Measurements from ENCODE around the gene KCNIP1.

KCNIP1 gene

GRCh38 chr5:170573114-170573513 lies 69.3 kb downstream of the KCNIP1 start:
- Mint-ChIP-seq H3K27me3 (peaks cover 50% of the 10 kb centered on the region), H3K9me3 (peaks cover 2% of the 10 kb centered on the region), H3K27ac (no peak overlapping the region), H3K4me1 (peaks cover 6% of the 10 kb centered on the region), H3K36me3 (no peaks in the 10 kb centered on the region), H3K4me3 (no peak overlapping the region)
- no peak for ATAC-seq

DNA sequence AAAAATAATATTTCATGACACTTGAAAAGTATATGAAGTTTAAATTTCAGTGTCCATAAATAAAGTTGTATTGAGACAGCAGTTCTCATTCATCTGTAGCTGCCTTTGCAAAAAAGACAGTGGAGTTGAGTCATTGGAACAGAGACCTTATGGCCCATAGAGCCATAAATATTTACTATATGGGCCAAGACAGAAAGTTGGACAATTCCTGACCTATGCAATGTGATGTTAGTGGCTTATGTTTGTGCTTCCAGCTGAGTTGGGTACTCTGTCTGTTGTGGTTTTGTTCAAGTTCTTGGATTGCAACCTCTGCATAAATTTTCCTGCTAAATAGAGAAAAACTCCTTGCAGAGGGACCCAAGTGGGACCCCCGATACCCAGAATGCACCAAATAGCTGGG lies 69.8 kb downstream of the KCNIP1 start:
- Mint-ChIP-seq H3K9me3 (peaks cover 6% of the 10 kb centered on the region), H3K4me3 (no peak overlapping the region), H3K27ac (no peak overlapping the region), H3K27me3 (peaks cover 55% of the 10 kb centered on the region), H3K4me1 (peaks cover 6% of the 10 kb centered on the region), H3K36me3 (no peaks in the 10 kb centered on the region)
- no peak for ATAC-seq

DNA sequence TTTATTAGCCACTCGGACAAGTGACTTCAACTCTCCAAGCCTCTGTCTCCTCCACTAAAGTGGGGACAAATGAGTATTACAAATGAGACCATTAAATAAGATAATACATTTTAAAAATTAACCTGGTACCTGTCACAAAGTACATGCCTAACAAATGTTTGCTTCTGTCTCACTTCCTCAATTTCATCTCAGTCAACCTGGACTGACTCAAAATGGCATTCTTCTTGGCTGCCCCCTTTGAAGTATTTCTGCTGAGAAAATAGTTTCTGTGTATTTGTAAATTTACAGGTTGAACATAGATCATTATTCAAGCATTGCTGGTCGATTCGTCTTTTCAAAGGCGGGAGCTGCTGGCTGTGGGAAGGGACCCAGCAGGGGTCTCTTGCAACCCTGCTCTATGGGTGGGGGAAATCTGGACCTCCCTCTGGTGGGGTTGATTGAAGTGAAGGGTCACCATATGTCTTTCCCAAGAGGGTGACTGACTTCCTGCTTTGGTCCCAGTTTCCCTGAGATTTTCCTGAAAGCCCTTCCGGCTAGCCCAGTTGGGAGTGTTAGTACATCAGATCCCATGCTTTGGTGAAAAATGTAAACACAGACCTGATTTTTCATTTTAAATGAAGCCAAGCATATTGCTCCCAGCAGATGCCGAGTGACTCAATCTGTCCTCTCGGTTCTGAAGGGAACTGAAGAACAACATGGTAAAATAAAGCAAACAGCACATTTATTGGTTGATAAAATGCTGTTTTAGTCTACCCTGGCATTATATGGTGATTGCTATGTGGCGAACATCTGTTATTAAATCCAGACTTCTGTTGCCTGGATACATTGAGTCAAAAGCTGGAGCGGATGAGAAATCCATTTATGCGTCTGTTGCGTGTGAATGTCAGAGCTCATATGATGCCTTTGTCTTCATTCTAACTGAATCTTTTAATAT lies 73.0 kb downstream of the KCNIP1 start:
- peaks cover 6% of the 10 kb centered on the region for H3K4me1 Mint-ChIP-seq
- H3K27ac Mint-ChIP-seq: no peak overlapping the region
- no peak overlapping the region for H3K4me3 Mint-ChIP-seq
- peaks cover 33% of the 10 kb centered on the region for H3K27me3 Mint-ChIP-seq
- no peak for ATAC-seq
- peaks cover 7% of the 10 kb centered on the region for H3K9me3 Mint-ChIP-seq
- no peaks in the 10 kb centered on the region for H3K36me3 Mint-ChIP-seq

DNA sequence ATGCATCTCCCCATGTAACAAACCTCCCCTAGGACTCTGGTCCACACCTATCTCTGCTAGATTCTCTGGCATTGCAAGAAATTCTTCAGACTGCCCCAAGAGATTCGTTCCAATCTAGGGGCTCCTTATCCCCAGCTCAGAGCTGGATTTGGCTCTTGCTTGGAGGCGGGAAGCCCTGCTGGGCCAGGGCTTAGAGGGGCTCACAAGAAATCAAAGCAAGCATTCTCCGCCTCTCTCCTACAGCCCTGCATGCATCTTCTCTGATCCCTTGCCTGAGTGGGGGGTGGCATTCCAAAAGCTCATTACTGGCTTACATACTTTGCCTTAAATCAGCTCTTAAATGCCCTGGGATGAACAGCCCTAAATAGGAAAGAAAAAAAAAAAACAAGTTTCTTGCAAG lies 75.8 kb downstream of the KCNIP1 start:
- Mint-ChIP-seq H3K9me3 (peaks cover 12% of the 10 kb centered on the region), H3K36me3 (no peaks in the 10 kb centered on the region), H3K27ac (no peak overlapping the region), H3K27me3 (peaks cover 25% of the 10 kb centered on the region), H3K4me1 (no peaks in the 10 kb centered on the region), H3K4me3 (no peak overlapping the region)
- no peak for ATAC-seq

GRCh38 chr5:170581211-170581610 lies 77.4 kb downstream of the KCNIP1 start:
- Mint-ChIP-seq H3K27ac (no peak overlapping the region), H3K4me3 (no peak overlapping the region), H3K36me3 (no peaks in the 10 kb centered on the region), H3K4me1 (no peaks in the 10 kb centered on the region), H3K9me3 (peaks cover 12% of the 10 kb centered on the region), H3K27me3 (peaks cover 22% of the 10 kb centered on the region)
- no peak for ATAC-seq

- H3K9me3 Mint-ChIP-seq: peaks cover 15% of the 10 kb centered on the region
- H3K36me3 Mint-ChIP-seq: no peaks in the 10 kb centered on the region
- H3K4me1 Mint-ChIP-seq: no peaks in the 10 kb centered on the region
- H3K4me3 Mint-ChIP-seq: no peak overlapping the region
- no peak for ATAC-seq
- no peak overlapping the region for H3K27ac Mint-ChIP-seq
- H3K27me3 Mint-ChIP-seq: peaks cover 25% of the 10 kb centered on the region
Measured at GRCh38 chr5:170582644-170583330, 79.0 kb downstream of the KCNIP1 start.

- no peaks in the 10 kb centered on the region for H3K36me3 Mint-ChIP-seq
- no peak for ATAC-seq
- peaks cover 8% of the 10 kb centered on the region for H3K9me3 Mint-ChIP-seq
- H3K4me1 Mint-ChIP-seq: no peaks in the 10 kb centered on the region
- no peak overlapping the region for H3K27ac Mint-ChIP-seq
- H3K27me3 Mint-ChIP-seq: peaks cover 17% of the 10 kb centered on the region
- H3K4me3 Mint-ChIP-seq: no peak overlapping the region
Measured at GRCh38 chr5:170584003-170584402, 80.2 kb downstream of the KCNIP1 start.

DNA sequence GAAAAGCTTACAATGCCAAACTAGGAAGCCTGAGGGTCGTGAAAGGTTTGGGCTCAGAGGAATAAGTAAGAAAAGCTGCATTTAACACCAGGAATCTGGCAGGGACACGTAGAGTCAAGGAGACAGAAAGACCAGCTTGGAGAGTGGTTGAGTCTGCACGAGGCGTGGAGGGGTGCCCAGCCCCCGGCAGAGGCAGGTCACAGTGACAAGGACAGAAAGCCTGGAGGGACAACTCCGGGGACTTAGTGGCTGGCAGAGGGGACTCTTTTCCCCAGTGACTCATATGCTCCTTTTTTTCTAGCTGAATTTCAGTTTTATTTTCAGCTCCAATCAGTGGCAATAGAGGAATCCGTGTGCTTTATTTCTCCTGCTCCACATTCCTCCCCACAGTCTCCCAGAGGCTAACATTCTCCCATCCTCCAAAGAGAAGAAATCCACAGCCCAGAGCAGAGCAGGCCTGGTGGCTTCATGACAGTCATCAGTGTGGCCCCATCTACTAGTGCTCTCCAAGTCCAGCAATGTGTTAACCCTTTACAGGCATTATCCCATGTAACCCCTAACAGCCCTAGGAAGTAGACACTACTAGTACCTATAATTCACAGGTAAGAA lies 80.7 kb downstream of the KCNIP1 start:
- ATAC-seq: no peak
- Mint-ChIP-seq H3K36me3 (no peaks in the 10 kb centered on the region), H3K4me1 (no peaks in the 10 kb centered on the region), H3K4me3 (no peak overlapping the region), H3K27me3 (peaks cover 22% of the 10 kb centered on the region), H3K27ac (no peak overlapping the region), H3K9me3 (peaks cover 10% of the 10 kb centered on the region)

- Mint-ChIP-seq H3K27me3 (peaks cover 29% of the 10 kb centered on the region), H3K36me3 (no peaks in the 10 kb centered on the region), H3K27ac (no peak overlapping the region), H3K9me3 (peaks cover 11% of the 10 kb centered on the region), H3K4me3 (no peak overlapping the region), H3K4me1 (no peaks in the 10 kb centered on the region)
- ATAC-seq: no peak
Measured at GRCh38 chr5:170585273-170585948, 81.6 kb downstream of the KCNIP1 start.

DNA sequence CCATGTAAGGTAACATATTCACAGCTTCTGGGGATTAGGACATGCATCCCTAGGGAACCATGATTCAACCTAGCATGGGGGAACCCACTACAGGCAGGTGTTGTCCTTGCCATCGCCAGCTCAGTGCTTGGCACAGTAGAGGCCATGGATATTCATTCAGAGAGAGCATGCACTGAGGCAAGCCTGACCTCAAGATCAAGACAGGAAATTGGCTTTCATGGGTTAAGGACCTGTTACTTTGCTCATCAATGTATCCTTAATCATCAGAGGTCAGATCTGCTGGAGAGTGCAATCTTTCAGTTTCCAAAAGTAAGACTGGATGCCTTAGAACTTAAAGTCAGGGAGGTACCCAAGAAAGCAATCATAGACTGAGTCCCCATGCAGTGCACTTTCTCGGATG lies 84.0 kb downstream of the KCNIP1 start:
- no peak for ATAC-seq
- Mint-ChIP-seq H3K4me1 (no peaks in the 10 kb centered on the region), H3K9me3 (peaks cover 11% of the 10 kb centered on the region), H3K27ac (no peak overlapping the region), H3K36me3 (no peaks in the 10 kb centered on the region), H3K4me3 (no peak overlapping the region), H3K27me3 (peaks cover 29% of the 10 kb centered on the region)

DNA sequence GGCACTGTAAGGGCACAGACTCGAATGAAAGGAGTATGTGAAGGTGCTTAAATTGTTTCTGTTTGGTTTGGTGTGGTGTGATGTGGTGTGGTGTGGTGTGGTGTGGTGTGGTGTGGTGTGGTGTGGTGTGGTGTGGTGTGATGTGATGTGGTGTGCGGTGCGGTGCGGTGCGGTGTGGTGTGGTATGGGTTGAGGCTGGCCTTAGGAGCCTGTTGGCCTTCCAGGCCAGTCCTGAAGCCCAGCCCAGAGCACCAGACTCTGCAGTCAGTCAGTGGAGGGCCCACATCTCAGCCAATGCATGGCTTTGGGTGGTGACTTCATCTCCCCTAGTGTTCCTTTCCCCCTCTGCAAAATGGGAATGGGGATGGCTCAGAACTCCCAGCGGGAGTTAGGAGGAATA lies 85.8 kb downstream of the KCNIP1 start:
- Mint-ChIP-seq H3K4me1 (no peaks in the 10 kb centered on the region), H3K4me3 (no peak overlapping the region), H3K27me3 (peaks cover 19% of the 10 kb centered on the region), H3K27ac (no peak overlapping the region), H3K36me3 (no peaks in the 10 kb centered on the region), H3K9me3 (peaks cover 6% of the 10 kb centered on the region)
- ATAC-seq: no peak

GRCh38 chr5:170590566-170590965 lies 86.7 kb downstream of the KCNIP1 start:
- no peaks in the 10 kb centered on the region for H3K4me1 Mint-ChIP-seq
- ATAC-seq: no peak
- no peak overlapping the region for H3K4me3 Mint-ChIP-seq
- H3K27ac Mint-ChIP-seq: no peak overlapping the region
- H3K36me3 Mint-ChIP-seq: no peaks in the 10 kb centered on the region
- H3K27me3 Mint-ChIP-seq: peaks cover 19% of the 10 kb centered on the region
- H3K9me3 Mint-ChIP-seq: peaks cover 6% of the 10 kb centered on the region

- H3K36me3 Mint-ChIP-seq: no peaks in the 10 kb centered on the region
- peaks cover 20% of the 10 kb centered on the region for H3K27me3 Mint-ChIP-seq
- peaks cover 6% of the 10 kb centered on the region for H3K9me3 Mint-ChIP-seq
- no peaks in the 10 kb centered on the region for H3K4me1 Mint-ChIP-seq
- no peak for ATAC-seq
- no peak overlapping the region for H3K27ac Mint-ChIP-seq
- no peak overlapping the region for H3K4me3 Mint-ChIP-seq
Measured at GRCh38 chr5:170591054-170591453, 87.2 kb downstream of the KCNIP1 start.

DNA sequence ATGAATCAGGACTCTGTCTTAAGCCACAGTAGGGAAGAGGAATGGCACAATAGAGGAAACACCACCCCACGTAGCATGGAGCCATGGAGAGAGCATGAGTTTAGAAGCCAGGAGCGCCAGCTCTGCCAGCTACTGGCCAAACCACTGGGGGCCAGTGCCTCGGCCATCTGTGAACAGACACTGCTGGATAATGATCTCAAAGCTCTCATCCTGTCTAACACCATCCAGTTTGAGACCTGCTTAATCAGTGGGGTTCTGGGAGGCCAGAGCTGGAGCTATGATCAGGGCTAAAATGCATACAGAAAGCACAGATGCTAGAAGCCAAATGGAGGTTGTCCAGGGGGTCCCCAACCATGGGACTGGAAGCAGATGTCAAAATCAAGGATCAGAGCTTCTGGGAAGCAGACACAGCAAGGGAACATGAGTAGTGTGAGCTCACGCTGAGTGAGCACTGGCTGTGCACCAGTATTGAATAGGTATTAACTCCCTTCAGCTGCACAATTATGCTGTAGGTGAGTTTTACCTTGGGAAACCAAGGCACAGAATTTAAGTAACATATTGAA lies 92.7 kb downstream of the KCNIP1 start:
- no peaks in the 10 kb centered on the region for H3K36me3 Mint-ChIP-seq
- H3K4me3 Mint-ChIP-seq: no peak overlapping the region
- H3K27me3 Mint-ChIP-seq: peaks cover 35% of the 10 kb centered on the region
- no peak overlapping the region for H3K27ac Mint-ChIP-seq
- no peaks in the 10 kb centered on the region for H3K4me1 Mint-ChIP-seq
- ATAC-seq: no peak
- H3K9me3 Mint-ChIP-seq: no peaks in the 10 kb centered on the region

Measured in stimulated activated memory B cell treated with anti-CD40 and anti-IgM and Interleukin-4, amounts not matched to agents 10 μg/mL and 1 μg/mL and 100 μg/mL, for 72 hours (primary cell).